Epithelial cell of proximal tubule (primary cell): ENCODE results near the gene CCDC192. TPM values are rescaled to one million over a fixed set of nuclear protein-coding genes. Genes with fewer than 3 reads are reported as not detected.
"Not testable (repeated sequence)": the region's sequence is repeated elsewhere in the genome, so short reads cannot be mapped to it uniquely, and the experiment has no call there.

ENCODE experiments used
- DNase-seq: peaks from one replicate; pipeline ENCODE4 v3.0.0-alpha.2; 2011; ENCODE audit warnings: low read depth
- H3K4me3 ChIP-seq: 2 replicates; pipeline ENCODE4 v1.5.1; 2011; ENCODE audit warnings: low read depth, mild to moderate bottlenecking, low read length
- total RNA-seq: library from RNA; depleted of rRNA; stranded (reverse); fragments of >200 nt; gene quantifications from 2 replicates; pipeline ENCODE4 v1.2.3, GENCODE V29; 2015
- TF ChIP-seq, protein P1 (sequence below): conservative IDR thresholded peaks from 2 replicates; pipeline ENCODE4 v1.5.1; 2012; ENCODE audit warnings: low read depth, mild to moderate bottlenecking, low read length

The CCDC192 gene
- total RNA-seq, 1 donor from 2014 or later, result not detected

DNA sequence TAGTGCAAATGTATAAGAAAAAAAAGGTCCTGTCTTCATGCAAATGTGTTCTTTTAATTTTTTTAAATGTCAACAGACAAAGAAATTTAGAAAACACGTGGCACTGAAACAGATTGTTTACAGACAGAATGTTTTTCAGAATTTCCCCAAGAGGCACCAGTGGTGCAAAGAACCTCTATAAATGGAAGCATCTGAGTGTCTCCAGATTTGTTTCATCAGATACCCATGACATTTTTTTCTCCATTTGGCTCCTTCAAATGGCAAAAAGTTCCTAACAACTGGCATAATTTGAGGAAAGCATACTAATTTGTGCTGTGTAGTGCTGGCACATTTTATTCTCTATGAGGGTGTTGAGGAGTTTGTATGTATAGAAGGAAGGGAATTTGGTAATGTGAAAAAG lies 15.0 kb downstream of the CCDC192 start:
- TF ChIP-seq, protein P1, sequence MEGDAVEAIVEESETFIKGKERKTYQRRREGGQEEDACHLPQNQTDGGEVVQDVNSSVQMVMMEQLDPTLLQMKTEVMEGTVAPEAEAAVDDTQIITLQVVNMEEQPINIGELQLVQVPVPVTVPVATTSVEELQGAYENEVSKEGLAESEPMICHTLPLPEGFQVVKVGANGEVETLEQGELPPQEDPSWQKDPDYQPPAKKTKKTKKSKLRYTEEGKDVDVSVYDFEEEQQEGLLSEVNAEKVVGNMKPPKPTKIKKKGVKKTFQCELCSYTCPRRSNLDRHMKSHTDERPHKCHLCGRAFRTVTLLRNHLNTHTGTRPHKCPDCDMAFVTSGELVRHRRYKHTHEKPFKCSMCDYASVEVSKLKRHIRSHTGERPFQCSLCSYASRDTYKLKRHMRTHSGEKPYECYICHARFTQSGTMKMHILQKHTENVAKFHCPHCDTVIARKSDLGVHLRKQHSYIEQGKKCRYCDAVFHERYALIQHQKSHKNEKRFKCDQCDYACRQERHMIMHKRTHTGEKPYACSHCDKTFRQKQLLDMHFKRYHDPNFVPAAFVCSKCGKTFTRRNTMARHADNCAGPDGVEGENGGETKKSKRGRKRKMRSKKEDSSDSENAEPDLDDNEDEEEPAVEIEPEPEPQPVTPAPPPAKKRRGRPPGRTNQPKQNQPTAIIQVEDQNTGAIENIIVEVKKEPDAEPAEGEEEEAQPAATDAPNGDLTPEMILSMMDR, result no peak
- DNase-seq, result no peak
- no peak overlapping the region for H3K4me3 ChIP-seq

GRCh38 chr5:127723571-127723970 lies 20.4 kb downstream of the CCDC192 start:
- DNase-seq, result peak; percentile 23
- H3K4me3 ChIP-seq, result no peak overlapping the region
- TF ChIP-seq, protein P1, result no peak

DNA sequence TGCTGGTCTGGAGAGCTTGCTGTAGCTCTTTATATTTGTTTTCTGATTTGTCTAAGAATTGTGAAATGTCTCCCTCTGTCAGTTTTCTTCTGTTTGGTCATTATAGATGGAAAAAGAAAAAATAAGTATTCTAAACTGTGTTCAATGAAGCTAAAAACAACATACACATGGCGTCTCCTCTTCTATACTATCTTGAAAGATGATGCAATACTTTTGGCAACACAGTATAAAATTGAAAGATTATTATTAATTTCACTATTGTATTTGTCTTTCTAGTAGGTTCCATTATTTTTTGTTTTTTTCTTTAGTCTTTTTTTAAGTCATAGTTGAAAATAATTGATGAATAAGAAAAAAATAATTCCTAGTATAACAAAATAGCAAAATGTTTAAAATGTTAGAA lies 22.5 kb downstream of the CCDC192 start:
- DNase-seq, result no peak
- TF ChIP-seq, protein P1, result no peak
- H3K4me3 ChIP-seq, result no peak overlapping the region

DNA sequence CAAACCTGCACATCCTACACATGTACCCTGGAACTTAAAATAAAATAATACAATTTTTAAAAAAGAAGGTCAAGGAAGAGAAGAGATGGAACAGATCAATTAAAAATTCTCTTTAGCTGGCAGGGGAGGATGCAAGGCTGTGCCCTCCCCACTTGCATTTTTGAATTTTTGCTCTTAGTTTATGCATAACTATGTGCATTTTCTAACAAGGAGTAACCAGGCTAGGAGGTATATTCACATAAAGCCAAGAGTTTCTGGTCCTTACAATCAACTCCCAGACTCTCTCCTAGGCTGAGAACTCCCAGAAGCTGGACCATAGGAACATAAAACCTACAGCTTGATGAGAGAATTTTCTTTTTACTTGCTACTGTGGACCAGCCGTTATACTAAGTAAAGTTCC lies 29.8 kb downstream of the CCDC192 start:
- H3K4me3 ChIP-seq, result no peak overlapping the region
- no peak for DNase-seq
- TF ChIP-seq, protein P1, result no peak

DNA sequence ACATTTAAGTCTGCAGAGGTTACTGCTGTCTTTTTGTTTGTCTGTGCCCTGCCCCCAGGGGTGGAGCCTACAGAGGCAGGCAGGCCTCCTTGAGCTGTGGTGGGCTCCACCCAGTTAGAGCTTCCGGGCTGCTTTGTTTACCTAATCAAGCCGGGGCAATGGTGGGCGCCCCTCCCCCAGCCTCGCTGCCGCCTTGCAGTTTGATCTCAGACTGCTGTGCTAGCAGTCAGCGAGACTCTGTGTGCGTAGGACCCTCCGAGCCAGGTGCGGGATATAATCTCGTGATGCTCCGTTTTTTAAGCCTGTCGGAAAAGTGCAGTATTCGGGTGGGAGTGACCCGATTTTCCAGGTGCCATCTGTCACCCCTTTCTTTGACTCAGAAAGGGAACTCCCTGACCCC lies 36.2 kb downstream of the CCDC192 start:
- not testable (repeated sequence) for DNase-seq, H3K4me3 ChIP-seq

- TF ChIP-seq, protein P1, result no peak
- no peak for DNase-seq
- H3K4me3 ChIP-seq, result no peak overlapping the region
Observed at GRCh38 chr5:127739807-127740384, 36.7 kb downstream of the CCDC192 start.

GRCh38 chr5:127741412-127741811 lies 38.2 kb downstream of the CCDC192 start:
- TF ChIP-seq, protein P1, result no peak
- no peak overlapping the region for H3K4me3 ChIP-seq
- DNase-seq, result no peak
